Ectodermal cell (in vitro differentiated cells): Measurements from ENCODE around the gene DUS3L.
"Not testable (repeated sequence)": the region's sequence is repeated elsewhere in the genome, so short reads cannot be mapped to it uniquely, and the experiment has no call there.

Source experiments
- H3K27ac ChIP-seq: 2 replicates; pipeline ENCODE4 v1.7.0; 2013; ENCODE audit warnings: mild to moderate bottlenecking, low read depth, low read length; ENCODE audit not compliant: insufficient read depth, poor library complexity, severe bottlenecking
- H3K27me3 ChIP-seq: 2 replicates; pipeline ENCODE4 v1.7.0; 2013; ENCODE audit warnings: mild to moderate bottlenecking, low read length; ENCODE audit not compliant: insufficient read depth, control insufficient read depth, poor library complexity, severe bottlenecking
- H3K36me3 ChIP-seq: one replicate; pipeline ENCODE4 v1.7.0; 2013; ENCODE audit warnings: low read length; ENCODE audit not compliant: control insufficient read depth, insufficient read depth
- H3K4me1 ChIP-seq: one replicate; pipeline ENCODE4 v1.7.0; 2013; ENCODE audit warnings: low read length; ENCODE audit not compliant: control insufficient read depth, insufficient read depth
- H3K4me3 ChIP-seq: 2 replicates; pipeline ENCODE4 v1.7.0; 2013; ENCODE audit warnings: low read depth, low read length, control low read depth; ENCODE audit not compliant: insufficient read depth
- H3K9me3 ChIP-seq: 2 replicates; pipeline ENCODE4 v1.7.0; 2013; ENCODE audit warnings: mild to moderate bottlenecking, low read length, moderate library complexity; ENCODE audit not compliant: control insufficient read depth
- WGBS, 2 experiments: methylation state at CpG; one replicate each; pipeline ENCODE4 v1.1.7; 2013; ENCODE audit warnings: missing lambda C conversion rate in 2 of 2; 5-methylcytosine and 5-hydroxymethylcytosine counted together

DUS3L gene

DNA sequence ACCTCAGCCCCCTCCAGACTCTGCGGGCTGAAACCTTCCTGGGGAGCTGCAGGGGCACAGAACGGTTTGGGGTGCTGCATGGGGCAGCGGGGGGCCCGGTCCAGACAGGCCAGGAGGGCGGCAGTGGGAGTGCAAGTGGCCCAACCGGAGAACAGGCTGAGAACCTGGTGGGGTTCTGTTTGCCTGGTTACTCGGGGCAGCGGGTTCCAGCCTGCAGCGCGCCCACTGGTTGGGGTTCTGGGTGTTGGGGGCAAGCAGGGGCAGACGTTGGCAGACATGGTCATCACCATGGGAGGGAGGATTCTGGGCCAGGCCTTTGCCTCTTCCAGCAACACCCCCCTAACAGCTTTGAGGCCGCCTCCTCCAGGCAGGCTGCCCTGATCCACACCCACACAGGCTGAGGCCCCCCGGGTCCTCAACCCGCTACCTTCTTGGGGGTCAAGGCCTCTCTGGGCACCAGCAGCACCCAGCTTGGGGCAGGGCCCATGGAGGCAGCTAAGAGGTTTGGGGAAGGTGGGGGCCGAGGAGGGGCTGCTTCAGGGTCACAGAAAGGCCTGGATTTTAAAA lies 6.3 kb downstream of the DUS3L start, which contains the start of gene PRR22:
Gene PRR22, minus strand, starts transcription at position 166 of the 567 bp plus-strand sequence. Its CDS starts 86 bp downstream, at position 80.
- peaks cover 35% of the 10 kb centered on the region for H3K36me3 ChIP-seq
- H3K27me3 ChIP-seq = no peaks in the 10 kb centered on the region
- no peaks in the 10 kb centered on the region for H3K4me1 ChIP-seq
- no peaks in the 10 kb centered on the region for H3K9me3 ChIP-seq
- H3K4me3 ChIP-seq = no peak within 1 kb of the TSS
- 93 to 96% methylated on average over 15 of the region's 15 CpGs for WGBS, 2 experiments
- no peak within 1 kb of the TSS for H3K27ac ChIP-seq

DNA sequence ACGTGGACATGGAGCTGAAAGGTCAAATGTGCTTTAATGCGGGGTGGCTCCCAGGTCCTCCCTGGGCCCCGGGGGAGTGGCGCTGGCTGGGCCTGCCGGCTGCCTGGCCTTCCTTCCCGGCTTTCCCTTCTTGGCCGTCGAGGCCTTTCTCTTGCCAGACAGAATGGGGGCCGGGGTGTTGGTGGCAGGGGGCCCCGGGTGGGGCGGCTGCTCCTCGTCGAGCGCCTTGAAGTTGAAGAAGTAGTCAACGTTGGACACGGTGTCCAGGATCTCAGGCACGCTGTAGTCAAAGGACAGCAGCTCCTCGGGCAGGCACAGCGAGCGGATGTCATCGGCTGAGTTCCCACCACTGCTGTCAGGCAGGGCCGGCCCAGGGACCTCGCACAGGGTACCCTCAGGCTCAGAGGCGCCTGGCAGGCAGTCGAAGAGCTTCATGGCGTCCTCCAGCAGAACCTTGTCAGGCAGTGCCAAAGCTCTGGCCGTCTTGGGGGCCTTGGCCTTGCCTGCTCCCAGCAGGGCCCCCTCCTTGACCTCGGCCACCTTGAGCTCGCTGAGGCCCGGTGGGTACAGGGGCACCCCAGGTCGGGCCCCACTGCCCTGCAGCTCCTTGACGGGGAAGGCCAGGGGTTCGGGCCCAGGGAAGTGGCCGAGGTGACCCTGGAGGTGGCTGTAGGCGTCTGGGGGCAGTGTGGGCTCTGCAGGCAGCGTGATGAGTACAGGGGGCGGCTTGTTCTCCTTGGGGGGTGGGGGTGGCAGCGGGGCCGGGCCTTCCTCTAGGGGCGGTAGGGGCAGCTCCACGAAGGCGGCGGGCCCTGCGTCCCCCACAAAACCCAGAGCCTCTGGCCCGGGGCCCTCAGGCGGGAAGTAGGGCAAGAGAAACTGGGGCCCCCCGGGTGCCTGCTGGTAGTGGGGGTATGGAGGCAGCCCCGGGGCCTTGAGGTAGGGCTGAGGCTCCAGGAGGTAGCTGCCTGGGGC lies 7.7 kb downstream of the DUS3L start:
- 93 to 94% methylated on average over 48 of the region's 48 CpGs for WGBS, 2 experiments
- Histone ChIP-seq H3K27me3 (no peaks in the 10 kb centered on the region), H3K9me3 (no peaks in the 10 kb centered on the region), H3K27ac (no peak overlapping the region), H3K4me1 (no peaks in the 10 kb centered on the region), H3K36me3 (peaks cover 25% of the 10 kb centered on the region), H3K4me3 (no peak overlapping the region)

DNA sequence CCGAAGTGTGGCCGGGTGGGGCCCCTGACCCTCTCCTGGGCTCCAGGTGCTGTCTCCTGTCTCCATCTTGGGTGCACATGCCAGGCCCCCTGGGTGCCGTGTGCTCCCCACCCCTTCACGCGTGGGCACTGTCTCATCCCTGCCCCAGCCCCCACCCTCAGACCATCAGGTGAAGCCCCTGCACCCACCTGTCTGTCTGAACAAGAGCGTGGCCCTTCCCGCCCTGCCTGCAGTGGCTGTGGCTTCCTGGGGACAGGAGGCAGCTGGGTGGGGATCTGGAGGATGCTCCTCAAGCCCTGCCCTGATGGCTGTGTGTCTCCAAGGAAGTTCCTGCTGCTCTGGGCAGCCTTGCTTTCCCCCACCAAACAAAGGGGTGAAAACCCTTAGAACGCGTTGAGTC lies 8.6 kb downstream of the DUS3L start:
- H3K27ac ChIP-seq = no peak overlapping the region
- H3K27me3 ChIP-seq = no peaks in the 10 kb centered on the region
- whole genome bisulfite sequencing, 2 experiments = 93 to 95% methylated on average over 9 of the region's 9 CpGs
- no peaks in the 10 kb centered on the region for H3K4me1 ChIP-seq
- peaks cover 16% of the 10 kb centered on the region for H3K36me3 ChIP-seq
- H3K9me3 ChIP-seq = no peaks in the 10 kb centered on the region
- H3K4me3 ChIP-seq = no peak overlapping the region

DNA sequence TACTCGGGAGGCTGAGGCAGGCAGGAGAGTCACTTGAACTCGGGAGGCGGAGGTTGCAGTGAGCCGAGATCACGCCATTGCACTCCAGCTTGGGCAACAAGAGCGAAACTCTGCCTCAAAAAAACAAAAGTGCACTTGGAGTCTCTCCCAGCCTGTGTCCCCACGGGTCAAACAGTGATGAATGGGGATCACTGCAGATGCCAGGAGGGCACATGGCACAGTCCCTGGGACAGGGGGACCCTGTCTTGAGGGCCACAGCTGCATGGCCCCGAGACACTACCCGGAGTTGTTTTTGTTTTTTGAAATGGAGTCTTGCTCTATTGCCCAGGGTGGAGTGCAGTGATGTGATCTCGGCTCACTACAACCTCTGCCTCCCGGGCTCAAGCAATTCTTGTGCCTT lies 10.0 kb downstream of the DUS3L start:
- H3K36me3 ChIP-seq = not testable (repeated sequence)

DNA sequence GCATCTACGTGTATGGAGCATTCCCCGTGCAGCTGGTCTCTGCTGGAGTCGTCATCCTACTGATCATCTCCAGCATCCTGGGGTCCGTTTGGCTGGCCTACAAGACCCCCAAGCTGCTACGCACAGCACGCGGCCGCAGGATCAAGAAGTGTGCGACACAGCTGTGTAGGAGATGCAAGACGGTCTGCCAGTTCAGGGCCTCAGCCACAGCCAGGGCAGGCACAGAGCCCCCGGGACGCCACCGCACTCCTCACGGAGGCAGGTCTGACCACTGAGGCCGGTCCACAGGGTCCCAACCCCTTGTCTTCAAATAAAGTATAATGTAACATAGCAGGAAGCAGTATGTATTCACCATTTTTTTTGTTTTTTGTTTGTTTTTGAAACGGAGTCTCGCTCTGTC lies 12.6 kb downstream of the DUS3L start:
- no peaks in the 10 kb centered on the region for H3K36me3 ChIP-seq
- no peak overlapping the region for H3K4me3 ChIP-seq
- H3K27me3 ChIP-seq = no peaks in the 10 kb centered on the region
- no peaks in the 10 kb centered on the region for H3K4me1 ChIP-seq
- 90 to 94% methylated on average over 17 of the region's 17 CpGs for WGBS, 2 experiments
- H3K27ac ChIP-seq = no peak overlapping the region
- H3K9me3 ChIP-seq = no peaks in the 10 kb centered on the region

More for the DNA sequence above, 10.0 kb downstream of the DUS3L start:
- H3K27ac ChIP-seq, H3K27me3 ChIP-seq, H3K4me1 ChIP-seq, H3K4me3 ChIP-seq, H3K9me3 ChIP-seq: not testable (repeated sequence)
- 93 to 94% methylated on average over 11 of the region's 11 CpGs for WGBS, 2 experiments

DNA sequence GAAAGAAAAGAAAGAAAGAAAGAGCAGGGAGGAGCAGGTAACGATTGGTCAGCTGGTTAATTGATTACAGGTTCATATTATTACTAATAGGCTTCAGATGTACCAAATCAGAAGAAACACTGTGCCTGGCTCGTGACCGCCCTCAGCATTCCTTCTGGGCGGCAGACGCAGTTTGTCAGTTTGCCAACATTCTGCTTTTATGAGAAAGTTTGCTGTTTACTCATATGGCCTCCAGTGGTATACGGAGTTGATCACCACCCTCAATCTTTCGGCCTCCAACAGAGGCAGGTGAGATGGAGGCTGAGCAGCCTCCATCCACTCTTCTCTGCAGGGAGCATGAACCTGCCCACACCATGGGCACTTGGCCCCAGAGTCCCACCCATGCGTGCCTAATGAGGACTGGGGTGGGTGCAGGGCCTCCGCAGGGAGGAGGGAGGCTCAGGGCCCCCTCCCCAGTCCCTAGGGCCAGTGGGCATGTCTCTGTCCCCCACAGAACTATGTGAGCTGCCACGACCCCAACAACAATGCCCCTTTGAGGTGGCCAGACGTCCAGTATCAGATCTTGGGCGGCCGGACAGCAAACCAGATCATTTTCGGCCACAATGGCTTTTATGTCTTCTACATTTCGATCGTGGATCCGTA lies 15.2 kb downstream of the DUS3L start:
- no peaks in the 10 kb centered on the region for H3K9me3 ChIP-seq
- H3K4me3 ChIP-seq = no peak overlapping the region
- no peak overlapping the region for H3K27ac ChIP-seq
- H3K36me3 ChIP-seq = no peaks in the 10 kb centered on the region
- H3K4me1 ChIP-seq = no peaks in the 10 kb centered on the region
- no peaks in the 10 kb centered on the region for H3K27me3 ChIP-seq
- WGBS, 2 experiments = 91 to 94% methylated on average over 17 of the region's 17 CpGs

DNA sequence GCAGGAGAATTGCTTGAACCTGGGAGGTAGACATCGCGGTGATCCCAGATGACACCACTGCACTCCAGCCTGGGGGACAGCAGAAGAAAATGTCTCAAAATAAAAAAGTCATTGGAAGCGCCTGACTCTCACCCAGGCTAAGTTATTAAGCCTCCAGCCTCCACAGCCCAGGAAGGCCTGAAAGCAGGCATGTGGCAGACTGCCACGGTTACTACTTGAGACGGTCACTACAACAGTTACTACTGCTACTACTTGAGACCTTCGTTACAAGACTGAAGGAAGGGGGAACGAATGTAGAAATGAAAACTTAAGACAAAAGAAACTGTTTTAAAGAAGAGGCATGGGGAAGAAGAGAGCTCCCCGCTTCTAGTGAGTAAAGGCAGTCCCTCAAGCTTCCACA lies 16.0 kb downstream of the DUS3L start:
- no peak overlapping the region for H3K4me3 ChIP-seq
- H3K4me1 ChIP-seq = no peaks in the 10 kb centered on the region
- WGBS, 2 experiments = 88 to 96% methylated on average over 8 of the region's 8 CpGs
- H3K27ac ChIP-seq = no peak overlapping the region
- no peaks in the 10 kb centered on the region for H3K36me3 ChIP-seq
- H3K9me3 ChIP-seq = no peaks in the 10 kb centered on the region
- no peaks in the 10 kb centered on the region for H3K27me3 ChIP-seq

DNA sequence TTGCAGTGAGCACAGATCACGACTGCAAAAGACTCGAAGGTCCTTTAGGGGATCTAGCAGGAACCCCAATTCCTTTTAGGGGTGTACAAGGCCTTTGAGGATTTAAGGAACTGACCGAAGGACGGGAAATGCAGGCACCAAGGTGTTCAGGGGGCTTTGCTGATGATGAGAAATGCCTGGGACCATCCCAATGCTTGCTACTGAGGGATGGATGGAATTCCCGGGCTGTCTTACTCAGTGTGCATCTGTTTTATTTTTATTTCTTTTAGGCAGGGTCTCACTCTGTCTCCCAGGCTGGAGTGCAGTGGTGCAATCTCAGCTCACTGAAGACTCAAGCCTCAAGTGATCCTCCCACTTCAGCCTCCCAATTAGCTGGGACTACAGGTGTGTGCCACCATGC lies 17.7 kb downstream of the DUS3L start:
- Histone ChIP-seq H3K4me1 (no peaks in the 10 kb centered on the region), H3K4me3 (no peak overlapping the region), H3K27ac (no peak overlapping the region), H3K27me3 (no peaks in the 10 kb centered on the region), H3K36me3 (no peaks in the 10 kb centered on the region), H3K9me3 (no peaks in the 10 kb centered on the region)
- 92 to 94% methylated on average over 5 of the region's 5 CpGs for WGBS, 2 experiments

DNA sequence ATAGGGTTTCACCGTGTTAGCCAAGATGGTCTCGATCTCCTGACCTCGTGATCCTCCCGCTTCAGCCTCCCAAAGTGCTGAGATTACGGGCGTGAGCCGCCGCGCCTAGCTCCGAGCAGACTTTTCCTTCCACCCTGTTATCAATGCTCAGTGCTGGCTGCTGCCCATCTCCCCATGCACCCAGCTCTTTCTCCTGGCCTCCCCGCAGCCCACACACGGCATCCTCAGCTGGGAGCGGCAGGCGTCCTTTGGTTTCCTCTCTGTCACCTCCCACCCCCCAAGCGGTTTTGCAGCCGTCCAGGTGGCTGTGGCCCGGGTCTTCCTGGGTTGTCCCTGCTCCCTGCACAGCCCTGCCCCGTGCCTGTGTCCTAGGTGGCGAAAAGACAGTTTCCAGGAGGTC lies 18.5 kb downstream of the DUS3L start:
- no peaks in the 10 kb centered on the region for H3K36me3 ChIP-seq
- no peaks in the 10 kb centered on the region for H3K27me3 ChIP-seq
- H3K4me1 ChIP-seq = no peaks in the 10 kb centered on the region
- 95 to 96% methylated on average over 19 of the region's 19 CpGs for WGBS, 2 experiments
- no peaks in the 10 kb centered on the region for H3K9me3 ChIP-seq
- H3K27ac ChIP-seq = no peak overlapping the region
- H3K4me3 ChIP-seq = no peak overlapping the region

DNA sequence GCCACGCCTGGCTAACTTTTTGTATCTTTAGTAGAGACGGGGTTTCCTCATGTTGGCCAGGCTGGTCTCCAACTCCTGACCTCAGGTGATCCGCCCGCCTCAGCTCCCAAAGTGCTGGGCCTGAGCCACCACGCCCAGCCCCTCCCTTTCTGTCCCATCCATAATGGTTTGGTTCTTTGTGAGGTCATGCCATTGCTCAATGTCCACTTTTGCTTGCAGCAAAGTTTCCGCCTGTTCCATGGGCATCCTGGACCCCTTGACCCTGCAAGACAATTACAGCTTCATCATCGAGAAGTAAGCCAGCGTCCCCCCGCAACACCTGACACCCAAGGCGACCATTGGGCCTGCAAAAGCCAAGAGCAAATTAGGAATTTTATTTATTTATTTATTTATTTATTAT lies 23.0 kb downstream of the DUS3L start:
- Histone ChIP-seq H3K9me3 (no peaks in the 10 kb centered on the region), H3K4me3 (no peak overlapping the region), H3K36me3 (no peaks in the 10 kb centered on the region), H3K27me3 (no peaks in the 10 kb centered on the region), H3K4me1 (no peaks in the 10 kb centered on the region), H3K27ac (no peak overlapping the region)
- 90 to 92% methylated on average over 9 to 10 of the region's 10 CpGs for WGBS, 2 experiments
